ENCODE results near the gene MYH11.
"Not testable (repeated sequence)": the region's sequence is repeated elsewhere in the genome, so short reads cannot be mapped to it uniquely, and the experiment has no call there.

MYH11 gene

GRCh38 chr16:15749985-15750384, 106.8 kb downstream of the MYH11 start:
- no peak for DNase-seq (ENCODE audit: low spot score)

- no peak for DNase-seq (ENCODE audit: low spot score)
Measured at GRCh38 chr16:15749371-15749770, 107.5 kb downstream of the MYH11 start.

DNA sequence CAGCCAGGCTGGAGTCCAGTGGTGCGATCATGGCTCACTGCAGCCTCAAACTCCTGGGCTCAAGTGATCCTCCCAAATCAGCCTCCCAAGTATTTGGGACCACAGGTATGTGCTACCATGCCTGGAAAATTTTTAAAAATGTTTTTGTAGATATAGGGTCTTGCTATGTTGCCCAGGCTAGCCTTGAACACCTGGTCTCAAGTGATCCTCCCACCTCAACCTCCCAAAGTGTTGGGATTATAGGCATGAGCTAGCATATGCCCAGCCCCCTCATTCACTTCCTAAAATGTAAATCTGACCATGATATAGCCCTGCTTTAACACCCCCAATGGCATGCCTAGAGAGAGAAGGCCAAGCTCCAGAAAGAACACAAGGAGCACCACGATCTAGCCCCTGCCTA, 108.2 kb downstream of the MYH11 start:
- no peak for DNase-seq (ENCODE audit: low spot score)

- no peak for DNase-seq (ENCODE audit: low spot score)
Measured at GRCh38 chr16:15747937-15748336, 108.9 kb downstream of the MYH11 start.

DNA sequence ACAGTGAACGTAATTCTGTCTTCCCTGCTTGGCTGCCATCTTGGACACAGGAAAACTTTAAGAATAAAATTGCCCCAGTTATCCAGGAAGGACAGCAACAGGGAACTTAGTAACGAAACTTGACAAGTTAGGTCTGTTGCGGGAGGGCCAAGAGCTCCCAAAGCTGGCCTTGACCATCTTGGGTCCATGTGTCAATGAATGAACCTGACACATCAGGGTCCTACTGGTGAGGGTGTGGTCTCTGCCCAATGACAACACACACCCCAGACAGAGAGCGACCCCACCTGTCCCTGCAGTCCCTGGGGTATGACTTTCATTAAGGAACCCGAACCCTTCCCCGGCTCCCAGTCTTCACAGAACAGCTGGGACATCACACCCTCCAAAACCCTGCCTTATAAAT, 110.5 kb downstream of the MYH11 start:
- no peak for DNase-seq (ENCODE audit: low spot score)

GRCh38 chr16:15743657-15744056, 113.2 kb downstream of the MYH11 start:
- DNase-seq (ENCODE audit: low spot score) = no peak

GRCh38 chr16:15742716-15743115, 114.1 kb downstream of the MYH11 start:
- no peak for DNase-seq (ENCODE audit: low spot score)

DNA sequence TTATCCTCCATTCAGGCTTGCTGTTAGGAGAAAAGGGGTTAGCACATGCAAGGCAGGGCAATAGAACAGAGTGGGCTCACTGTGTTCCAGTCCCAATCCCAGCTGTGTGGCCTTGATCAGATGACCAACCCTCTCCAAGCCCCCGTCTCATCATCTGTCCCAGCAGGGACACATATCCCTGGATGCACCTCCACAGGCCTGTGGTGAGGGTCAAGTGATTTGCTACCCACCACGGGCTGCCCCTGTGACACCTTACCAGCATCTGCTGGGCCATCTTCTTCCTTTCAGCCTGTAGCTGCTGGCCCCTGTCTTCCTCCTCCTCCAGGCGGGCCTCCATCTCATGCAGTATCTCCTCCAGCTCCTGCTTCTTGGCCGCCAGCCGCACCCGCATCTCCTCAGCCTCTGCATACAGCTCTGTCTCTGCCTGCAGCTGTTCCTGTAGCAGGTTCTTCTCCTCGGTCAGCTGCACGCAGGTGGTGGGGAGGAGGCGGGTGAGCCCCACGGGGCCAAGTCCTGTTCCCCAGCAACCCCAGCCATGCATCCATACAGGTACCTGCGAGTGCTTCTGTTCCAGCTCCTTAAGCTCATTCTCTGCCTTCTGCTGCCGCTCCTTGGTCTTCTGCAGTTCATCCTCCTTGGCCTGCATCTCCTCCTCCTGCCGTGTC, 115.5 kb downstream of the MYH11 start:
- DNase-seq (ENCODE audit: low spot score) = peak; percentile 39

DNA sequence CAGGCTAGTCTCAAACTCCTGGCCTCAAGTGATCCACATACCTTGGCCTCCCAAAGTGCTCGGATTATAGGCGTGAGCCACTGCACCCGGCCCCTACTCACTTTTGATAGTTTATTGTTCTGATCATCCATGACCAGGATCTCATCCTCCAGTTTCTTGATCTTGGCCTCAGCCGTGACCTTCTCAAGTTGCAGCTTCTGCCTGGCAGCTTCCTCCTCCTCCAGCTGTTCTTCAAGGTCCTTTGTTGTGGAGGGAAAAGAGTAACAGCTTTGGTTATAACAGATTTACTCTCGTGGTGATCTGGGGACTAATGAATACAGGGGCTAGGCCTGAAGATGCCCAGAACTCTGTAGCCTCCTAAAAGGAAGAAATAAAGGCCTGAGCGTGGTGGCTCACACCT, 116.9 kb downstream of the MYH11 start:
- no peak for DNase-seq (ENCODE audit: low spot score)

DNA sequence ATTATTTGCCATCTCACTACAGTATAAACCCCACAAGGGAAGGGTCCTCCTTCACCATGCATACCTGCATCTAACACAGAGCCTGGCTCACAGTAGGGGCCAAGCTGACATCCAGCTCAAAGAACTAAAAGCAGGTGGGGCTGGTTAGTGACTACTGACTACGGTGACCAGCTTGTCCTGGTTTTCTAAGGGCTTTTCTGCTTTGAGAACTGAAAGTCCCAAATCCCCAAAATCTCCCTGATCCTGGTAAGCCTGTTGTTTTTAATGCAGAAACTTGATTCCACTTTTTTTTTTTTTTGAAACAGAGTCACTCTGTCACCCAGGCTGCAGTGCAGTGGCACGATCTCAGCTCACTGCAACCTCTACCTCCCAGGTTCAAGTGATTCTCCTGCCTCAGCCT, 117.4 kb downstream of the MYH11 start:
- no peak for DNase-seq (ENCODE audit: low spot score)

GRCh38 chr16:15737140-15737644, 119.6 kb downstream of the MYH11 start:
- no peak for DNase-seq (ENCODE audit: low spot score)

DNA sequence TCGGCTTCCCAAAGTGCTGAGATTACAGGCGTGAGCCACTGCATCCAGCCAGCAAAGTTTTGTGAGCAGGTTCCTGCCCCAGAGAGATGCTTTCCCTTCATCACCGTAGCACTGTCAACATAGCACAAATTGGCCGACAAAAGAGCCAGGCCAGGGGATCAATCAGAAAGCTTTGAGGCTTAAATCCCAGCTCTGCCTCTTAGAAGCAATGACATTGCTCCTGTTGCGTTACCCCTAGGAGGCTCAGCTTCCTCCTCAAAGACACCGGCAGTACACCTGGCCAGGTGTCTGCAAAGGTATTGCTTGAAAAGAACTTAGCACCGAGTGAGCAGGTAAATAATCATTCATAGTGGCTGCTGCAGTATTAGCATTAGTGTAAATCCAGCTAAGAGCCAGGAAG, 120.3 kb downstream of the MYH11 start:
- no peak for DNase-seq (ENCODE audit: low spot score)

DNA sequence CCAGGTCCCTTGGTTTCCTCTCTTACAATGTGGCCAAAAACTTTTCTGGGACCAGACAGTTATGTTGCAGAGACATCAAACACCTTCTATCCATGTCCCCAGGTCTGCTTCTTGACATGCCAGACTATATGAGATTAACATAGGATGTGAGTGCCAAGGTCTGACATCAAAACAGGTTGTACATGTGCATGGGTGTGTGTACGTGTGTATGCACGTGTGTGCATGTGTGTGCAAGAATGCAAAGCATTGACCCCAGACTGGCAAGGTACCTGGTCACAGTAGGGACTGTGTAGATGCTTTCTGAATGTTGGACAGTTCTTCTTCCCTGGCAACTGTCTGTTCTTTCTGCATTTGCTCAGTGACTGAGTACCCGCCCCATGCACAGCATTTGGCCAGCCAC, 121.2 kb downstream of the MYH11 start:
- no peak for DNase-seq (ENCODE audit: low spot score)

- DNase-seq (ENCODE audit: low spot score) = no peak
Measured at GRCh38 chr16:15732416-15732815, 124.4 kb downstream of the MYH11 start.

- no peak for DNase-seq (ENCODE audit: low spot score)
Measured at GRCh38 chr16:15729152-15729551, 127.7 kb downstream of the MYH11 start.

- DNase-seq (ENCODE audit: low spot score) = not testable (repeated sequence)
Measured at GRCh38 chr16:15727697-15728096, 129.1 kb downstream of the MYH11 start.

DNA sequence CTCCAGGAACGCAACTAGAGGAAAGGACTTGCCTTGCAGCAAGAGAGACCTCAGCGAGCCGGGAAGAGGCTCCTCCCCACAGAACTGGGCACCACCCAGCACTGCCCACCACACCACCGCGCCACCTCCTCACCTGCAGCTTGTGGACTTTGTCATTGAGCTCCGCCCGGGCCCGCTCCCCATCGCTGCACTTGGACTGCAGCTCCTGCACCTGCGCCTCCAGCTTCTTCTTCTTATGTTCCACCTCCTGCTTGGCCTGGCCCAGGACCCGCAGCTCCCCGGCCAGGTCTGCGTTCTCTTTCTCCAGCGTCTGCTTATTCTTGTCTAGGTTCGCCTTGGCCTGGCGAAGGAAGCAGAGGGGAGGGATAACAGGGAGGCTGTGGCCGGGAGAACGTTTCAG, 130.1 kb downstream of the MYH11 start:
- DNase-seq (ENCODE audit: low spot score) = no peak

DNA sequence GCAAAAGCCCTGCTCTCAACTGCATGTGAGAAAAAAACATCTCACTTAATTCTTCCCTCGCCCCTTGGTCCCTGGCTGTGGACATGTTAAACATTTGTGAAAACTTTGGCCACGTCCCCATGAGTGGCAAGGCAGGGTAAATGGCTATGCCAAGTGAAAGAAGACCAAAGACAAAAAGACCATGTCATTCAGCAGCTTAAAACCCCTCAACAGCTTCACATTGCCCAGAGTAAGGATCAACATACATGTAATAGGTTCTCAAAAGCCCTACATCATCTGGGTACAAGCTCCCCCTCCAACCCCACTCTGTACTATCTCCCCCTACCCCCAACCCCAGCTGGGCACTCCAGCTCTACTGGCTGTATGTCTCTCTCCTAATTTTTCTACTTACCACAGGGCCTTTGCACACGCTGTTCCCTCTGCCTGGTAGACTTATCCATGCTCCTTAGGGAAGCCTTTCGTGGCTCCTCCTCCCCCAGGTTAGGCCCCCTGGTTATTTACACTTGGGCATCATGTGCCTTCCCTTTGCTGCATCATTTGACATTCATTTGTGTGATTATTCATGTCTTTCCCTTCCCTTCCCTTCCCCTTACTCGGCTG, 131.1 kb downstream of the MYH11 start:
- no peak for DNase-seq (ENCODE audit: low spot score)

- DNase-seq (ENCODE audit: low spot score) = no peak
Measured at GRCh38 chr16:15723808-15724207, 133.0 kb downstream of the MYH11 start.

DNA sequence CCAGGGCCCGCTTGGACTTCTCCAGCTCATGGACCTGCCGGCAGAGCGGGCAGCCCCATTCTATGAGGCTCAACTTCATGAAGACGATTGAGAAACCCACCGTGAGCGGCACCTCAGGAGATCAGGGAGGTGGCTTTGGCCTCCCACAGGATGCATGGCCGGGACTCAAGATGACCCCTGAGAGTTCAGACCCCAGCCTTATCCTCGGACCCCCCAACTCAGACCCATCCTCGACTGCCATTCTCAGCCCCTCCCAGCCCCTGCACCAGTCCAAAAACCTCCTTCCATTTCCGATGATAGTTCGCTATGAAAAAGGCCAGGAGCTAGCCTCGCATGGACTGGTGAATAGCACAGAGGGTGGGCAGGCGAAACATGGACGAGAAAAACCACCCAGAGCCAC, 135.8 kb downstream of the MYH11 start:
- no peak for DNase-seq (ENCODE audit: low spot score)

DNA sequence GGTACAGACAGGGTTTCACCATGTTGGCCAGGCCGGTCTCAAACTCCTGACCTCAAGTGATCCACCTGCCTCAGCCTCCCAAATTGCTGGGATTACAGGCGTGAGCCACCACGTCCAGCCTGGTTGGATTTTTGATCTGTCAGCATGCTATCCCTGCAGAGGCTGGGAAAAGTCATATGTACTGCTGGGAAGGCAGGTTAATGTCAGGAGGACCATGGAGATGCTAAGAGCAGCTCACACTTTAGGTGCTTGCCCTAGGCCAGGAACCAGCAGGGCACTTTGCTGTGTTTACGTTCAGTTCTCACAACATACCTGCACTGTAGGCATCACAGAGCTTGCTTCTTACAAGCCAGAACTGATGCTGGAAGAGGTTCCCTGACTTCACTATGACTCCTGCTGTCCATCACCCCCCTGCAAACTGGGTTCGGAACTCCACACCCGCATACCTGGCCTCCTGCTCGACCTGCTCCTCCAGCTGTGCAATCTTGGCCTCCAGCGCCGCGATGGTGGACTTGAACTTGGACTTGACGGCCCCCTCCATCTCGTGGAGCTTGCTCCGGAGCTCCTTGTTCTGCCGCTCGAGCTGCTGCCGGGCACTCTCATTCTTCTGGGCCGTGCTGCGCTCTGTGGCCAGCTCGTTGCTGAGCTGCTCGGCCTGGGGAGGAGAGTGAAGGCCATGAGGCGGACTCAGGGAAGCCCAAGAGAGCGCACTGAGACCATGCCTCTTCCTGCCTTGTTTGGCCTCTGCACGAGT, 140.0 kb downstream of the MYH11 start:
- no peak for DNase-seq (ENCODE audit: low spot score)

DNA sequence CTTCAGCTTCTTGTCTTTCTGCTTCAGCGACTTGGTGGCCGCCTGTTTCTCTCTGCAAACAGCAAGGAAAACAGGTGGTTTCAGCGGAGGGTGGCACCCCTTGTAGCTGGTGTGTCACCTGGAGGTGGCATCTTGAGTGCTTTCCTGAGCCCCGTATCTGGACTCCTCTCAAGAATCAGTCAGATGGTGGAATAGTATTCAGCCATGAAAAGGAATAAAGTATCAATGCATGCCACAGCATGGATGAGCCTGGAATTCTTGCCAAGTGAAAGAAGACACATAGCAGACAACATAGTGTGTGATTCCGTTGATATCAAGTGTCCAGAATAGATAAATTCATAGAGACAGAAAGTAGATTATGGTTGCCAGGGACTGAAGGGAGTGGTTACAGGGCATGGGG, 141.6 kb downstream of the MYH11 start:
- DNase-seq (ENCODE audit: low spot score) = no peak

All from germinal center (tissue), 1 donor.